K562 (cell line): Measurements from ENCODE around the gene USH2A. TPM values are rescaled to one million over a fixed set of nuclear protein-coding genes. Genes with fewer than 3 reads are reported as not detected.

Source experiments
- ATAC-seq: fragments of 200-7000 bp; cut with Tn5 transposase; 3 replicates; pipeline ENCODE4 v1.9.1; 2020; ENCODE audit warnings: moderate library complexity
- BruUV-seq: library from RNA; stranded (reverse); fragments of 400-500 nt; replicated peaks from 2 replicates; lab custom pipeline; 2021; lab: Mats Ljungman, UMichigan
- CTCF ChIA-PET: fragments of 300-600 bp; formaldehyde crosslinking; extraction: SDS; loops from one replicate; lab custom pipeline; 2021; ENCODE audit warnings: low intra/inter-chr PET ratio; lab: Yijun Ruan, JAX
- POLR2A ChIA-PET: fragments of 300-600, 350-650 bp; sonication (Branson Sonifier 250); formaldehyde crosslinking; extraction: SDS; loops from one replicate; lab custom pipeline; 2021; ENCODE audit warnings: antibody characterized with exemption, inconsistent platforms; lab: Yijun Ruan, JAX
- DNase-seq, 4 experiments: peaks; one replicate each; pipeline versions ENCODE4 v3.0.0 to v3.0.0-alpha.2; 2011 to 2018; ENCODE audit warnings: low spot score in 3 of 4, mixed read lengths in 3 of 4; ENCODE audit errors: extremely low read depth in 1 of 4
- FAIRE-seq: peaks from 2 replicates; lab custom pipeline; 2011; peaks lifted over from hg19 to GRCh38; lab: Jason Lieb, UNC
- H2AFZ ChIP-seq: 2 replicates; pipeline ENCODE4 v1.6.0; 2011; ENCODE audit warnings: low read depth, low read length, control low read depth, inconsistent platforms
- H3K27ac ChIP-seq: fragments of 200-600 bp; 3 replicates; pipeline ENCODE4 v1.8.0; 2011; ENCODE audit warnings: low read depth, mild to moderate bottlenecking, control low read depth, inconsistent platforms, low read length, moderate library complexity, mixed read lengths; ENCODE audit errors: extremely low read depth
- H3K27me3 ChIP-seq, 2 experiments: fragments of 300-600 bp in 1 of 2; 2 replicates in 1 of 2; 3 replicates in 1 of 2; pipeline versions ENCODE4 v1.6.0 to v1.8.0; 2011; ENCODE audit warnings: inconsistent platforms in 2 of 2, low read length in 2 of 2, mild to moderate bottlenecking in 1 of 2, mixed read lengths in 1 of 2, moderate library complexity in 1 of 2; ENCODE audit not compliant: control insufficient read depth in 2 of 2, insufficient read depth in 2 of 2
- H3K36me3 ChIP-seq: fragments of 300-600 bp; 3 replicates; pipeline ENCODE4 v1.8.0; 2011; ENCODE audit warnings: mild to moderate bottlenecking, low read length, inconsistent platforms; ENCODE audit not compliant: control insufficient read depth, insufficient read depth
- H3K4me1 ChIP-seq, 2 experiments: fragments of 200-600 bp in 1 of 2; replicated peaks in 1 of 2; 2 replicates in 1 of 2; 3 replicates in 1 of 2; pipeline versions ENCODE4 v1.5.1 to v1.8.0; 2011; ENCODE audit warnings: inconsistent platforms in 2 of 2, low read length in 2 of 2, mild to moderate bottlenecking in 1 of 2, mixed read lengths in 1 of 2, moderate library complexity in 1 of 2; ENCODE audit not compliant: control insufficient read depth in 2 of 2, insufficient read depth in 2 of 2
- H3K4me2 ChIP-seq: 2 replicates; pipeline ENCODE4 v1.6.1; 2011; ENCODE audit warnings: low read length, control low read depth, inconsistent platforms, mixed read lengths; ENCODE audit not compliant: insufficient read depth
- H3K4me3 ChIP-seq: fragments of 200-600 bp; sonication (generic), shearing (Covaris generic); 2 replicates; pipeline ENCODE4 v1.5.1; 2016; ENCODE audit warnings: control low read depth, inconsistent platforms
- H3K79me2 ChIP-seq: fragments of 200-600 bp; 3 replicates; pipeline ENCODE4 v1.8.0; 2011; ENCODE audit warnings: low read length, inconsistent platforms; ENCODE audit not compliant: control insufficient read depth, insufficient read depth
- H3K9ac ChIP-seq, 2 experiments: 2 replicates each; pipeline versions ENCODE4 v1.6.0 to v1.6.1; 2011; ENCODE audit warnings: low read depth in 2 of 2, low read length in 2 of 2, control low read depth in 1 of 2, inconsistent platforms in 1 of 2, mild to moderate bottlenecking in 1 of 2, mixed read lengths in 1 of 2; ENCODE audit not compliant: insufficient read depth in 1 of 2
- H3K9me1 ChIP-seq: one replicate; pipeline ENCODE4 v1.6.0; 2011; ENCODE audit warnings: inconsistent platforms, mild to moderate bottlenecking, low read length, moderate library complexity; ENCODE audit not compliant: control insufficient read depth, insufficient read depth
- H3K9me3 ChIP-seq: replicated peaks from 2 replicates; pipeline ENCODE4 v1.5.1; 2011; ENCODE audit warnings: low read depth, low read length, inconsistent platforms; ENCODE audit not compliant: control insufficient read depth, insufficient read depth
- H4K20me1 ChIP-seq: replicated peaks from 2 replicates; pipeline ENCODE4 v1.6.1; 2011; ENCODE audit warnings: low read length, inconsistent platforms, mixed read lengths; ENCODE audit not compliant: control insufficient read depth, insufficient read depth
- BRCA1 ChIP-seq, 2 experiments: fragments of 450-650 bp in 1 of 2; sonication (generic) in 1 of 2; formaldehyde crosslinking in 1 of 2; IDR thresholded peaks; 2 replicates each; pipeline versions ENCODE4 v1.5.0 to v1.6.1; 2017 to 2020; ENCODE audit warnings: mild to moderate bottlenecking in 1 of 2, missing genetic modification reagents in 1 of 2
- RBM34 ChIP-seq: fragments of 200-400 bp; formaldehyde crosslinking; IDR thresholded peaks from 2 replicates; pipeline ENCODE4 v1.6.1; 2018; ENCODE audit warnings: low read length, borderline replicate concordance; ENCODE audit not compliant: insufficient read depth
- TOE1 ChIP-seq, 2 experiments: fragments of 450-650 bp in 1 of 2; sonication (generic) in 1 of 2; formaldehyde crosslinking in 1 of 2; IDR thresholded peaks; 2 replicates each; pipeline versions ENCODE4 v1.7.1 to v1.8.0; 2016 to 2022; ENCODE audit warnings: borderline replicate concordance in 2 of 2, mild to moderate bottlenecking in 2 of 2, antibody characterized with exemption in 1 of 2, inconsistent platforms in 1 of 2, low read depth in 1 of 2, missing genetic modification reagents in 1 of 2, moderate library complexity in 1 of 2
- WHSC1 ChIP-seq: IDR thresholded peaks from one replicate; pipeline ENCODE4 v1.6.1; 2012; ENCODE audit warnings: low read length, control low read depth, inconsistent platforms
- WGBS: fragments of 100-300 bp; shearing (Covaris generic); methylation state at CpG from one replicate; pipeline ENCODE4 v1.1.6; 2016; ENCODE audit warnings: low coverage, mixed read lengths; ENCODE audit not compliant: insufficient coverage; ENCODE audit errors: missing lambda C conversion rate; 5-methylcytosine and 5-hydroxymethylcytosine counted together
- in situ Hi-C: fragments of 300-500 bp; cut with MboI; formaldehyde crosslinking; loops from 4 replicates; pipeline ENCODE4 v1.15.0; 2018; ENCODE audit warnings: inconsistent platforms, mixed read lengths
- intact Hi-C: fragments of 100-400 bp; cut with micrococcal nuclease; formaldehyde crosslinking; loops from 2 replicates; pipeline ENCODE4 v1.14.2; 2022
- polyA plus RNA-seq, 8 experiments: library from polyadenylated mRNA; depleted of rRNA in 4 of 8; stranded (reverse) in 5 of 8; unstranded in 3 of 8; fragments of >200 nt; fragmentation: Nextera tagmentation in 2 of 8; fragmentation: Illumina TruSeq in 1 of 8; extraction: Ambion mirVana in 2 of 8; extraction: Trizol in 1 of 8; gene quantifications; 2 replicates each; pipeline versions ENCODE4 v1.2.1 to v1.2.3, GENCODE V29; 2011 to 2014; ENCODE audit warnings: inconsistent platforms in 1 of 8, missing spikeins in 1 of 8
- total RNA-seq, 7 experiments: library from RNA; depleted of rRNA in 6 of 7; stranded (reverse); fragments of >200 nt in 6 of 7; fragmentation: Illumina TruSeq in 2 of 7; extraction: Trizol in 2 of 7; gene quantifications; 2 replicates each; pipeline versions ENCODE4 v1.2.1 to v1.2.3, GENCODE V29; 2011 to 2021; ENCODE audit warnings: low replicate concordance in 1 of 7
- TF ChIP-seq, protein P1 (sequence below): sonication (generic); formaldehyde crosslinking; IDR thresholded peaks from 2 replicates; pipeline ENCODE4 v1.8.0; 2022; ENCODE audit warnings: mild to moderate bottlenecking, missing genetic modification reagents

USH2A gene
- total and polyA plus RNA-seq, 9 of the 15 experiments (the other 6 are each of a cell fraction or from before 2014, with no cell fraction given): under 0.01 TPM; not detected in 7

DNA sequence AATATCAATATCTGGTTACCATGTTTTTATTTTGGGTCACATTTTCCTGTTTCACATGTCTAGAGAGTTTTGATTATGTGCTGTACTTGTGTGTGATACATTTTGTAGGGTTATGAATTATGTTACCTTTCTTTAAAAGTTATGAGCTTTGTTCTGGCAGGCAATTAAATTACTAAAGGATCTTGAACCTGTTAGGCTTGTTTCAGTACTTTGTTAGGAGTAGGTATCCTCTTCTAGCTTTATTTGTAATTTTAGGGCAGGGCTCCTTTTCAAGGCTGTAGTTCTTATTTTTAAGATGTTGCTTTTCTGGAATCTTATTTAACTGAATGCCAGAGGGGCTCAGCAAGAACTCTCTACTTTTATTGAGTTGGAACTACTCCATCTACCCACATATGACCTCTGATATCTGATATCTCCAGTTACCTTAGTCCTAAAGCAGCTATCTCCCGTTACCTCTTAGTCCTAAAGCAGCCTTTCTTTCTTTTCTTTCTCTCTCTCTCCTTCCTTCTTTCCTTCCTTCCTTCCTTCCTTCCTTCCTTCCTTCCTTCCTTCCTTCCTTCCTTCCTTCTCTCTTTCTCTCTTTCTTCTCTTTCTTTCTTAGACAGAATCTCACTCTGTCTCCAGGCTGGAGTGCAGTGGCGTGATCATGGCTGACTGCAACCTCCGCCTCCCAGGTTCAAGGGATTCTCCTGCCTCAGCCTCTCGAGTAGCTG is 832.3 kb downstream of the USH2A start:
- no peak overlapping the region for H3K4me2 ChIP-seq
- 79% methylated on average over 4 of the region's 4 CpGs for WGBS
- in situ Hi-C loops: no loop called here
- BruUV-seq: no TSS peak
- no peaks in the 10 kb centered on the region for H3K9me3 ChIP-seq
- no peak overlapping the region for H3K4me3 ChIP-seq
- intact Hi-C loops: no loop called here
- TF ChIP-seq, protein P1, sequence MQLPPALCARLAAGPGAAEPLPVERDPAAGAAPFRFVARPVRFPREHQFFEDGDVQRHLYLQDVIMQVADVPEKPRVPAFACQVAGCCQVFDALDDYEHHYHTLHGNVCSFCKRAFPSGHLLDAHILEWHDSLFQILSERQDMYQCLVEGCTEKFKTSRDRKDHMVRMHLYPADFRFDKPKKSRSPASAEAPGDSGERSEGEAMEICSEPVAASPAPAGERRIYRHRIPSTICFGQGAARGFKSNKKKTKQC (CRISPR knock-in tag): no peak
- TF ChIP-seq BRCA1 (IDR thresholded peaks at IDR 0.05): no peak
- TF ChIP-seq BRCA1 (CRISPR knock-in tag; IDR thresholded peaks at IDR 0.05): no peak
- no peak for TF ChIP-seq TOE1 (IDR thresholded peaks at IDR 0.05; ENCODE audit: borderline replicate concordance)
- TF ChIP-seq TOE1 (CRISPR knock-in tag; IDR thresholded peaks at IDR 0.05; ENCODE audit: borderline replicate concordance, low read depth): no peak
- no peak for TF ChIP-seq RBM34
- TF ChIP-seq WHSC1: no peak
- no peak overlapping the region for H2AFZ ChIP-seq
- CTCF ChIA-PET: no interaction called here
- H4K20me1 ChIP-seq: no peaks in the 10 kb centered on the region
- DNase-seq (no peak), ATAC-seq (no peak), FAIRE-seq (no peak)
- H3K27me3 ChIP-seq: no peaks in the 10 kb centered on the region
- no peak overlapping the region for H3K27ac ChIP-seq
- peaks cover 0 to 4% of the 10 kb centered on the region in 2 experiments; a peak in 2 of 5 replicates for H3K4me1 ChIP-seq
- POLR2A ChIA-PET: interaction anchor here (0.8 kb wide), 1 partner anchor 23 kb away, joined by 3 read pairs; no protein-coding TSS in a partner anchor
- peaks cover 13% of the 10 kb centered on the region; the same call in 1 of the 3 replicates for H3K79me2 ChIP-seq
- peaks cover 38% of the 10 kb centered on the region; the same call in 2 of the 3 replicates for H3K36me3 ChIP-seq
- no peak overlapping the region for H3K9ac ChIP-seq
- no peaks in the 10 kb centered on the region for H3K9me1 ChIP-seq
